Measurements from ENCODE around the gene RIPPLY2. TPM values are rescaled to one million over a fixed set of nuclear protein-coding genes. Genes with fewer than 3 reads are reported as not detected.
A peak's percentile ranks its signal among the peaks of the same experiment; 100 is the strongest.

Gene RIPPLY2
- polyA plus RNA-seq, 1 experiment: not detected

- H3K4me3 ChIP-seq (ENCODE audit: low read depth, low read length): peak within 1 kb of the TSS; percentile 88
- POLR2A ChIA-PET: interaction anchor here (0.7 kb wide), 1 partner anchor 370 kb away, joined by 3 read pairs; no protein-coding TSS in a partner anchor
- CTCF ChIA-PET: interaction anchor here (0.5 to 1.5 kb wide), 11 partner anchors 8 to 1623 kb away, joined by 3 to 5 read pairs (median 3); partner anchors contain the start of genes CEP162 and DOP1A
- no peaks in the 10 kb centered on the region for H3K9me3 ChIP-seq (ENCODE audit: control insufficient read depth, insufficient read depth, low read length)
- peak within 1 kb of the TSS; percentile 58 for H3K27ac ChIP-seq (ENCODE audit: low read depth, low read length)
- peak; percentile 58 for TF ChIP-seq CTCF (IDR thresholded peaks at IDR 0.05; ENCODE audit: low read depth, low read length)
- H3K27me3 ChIP-seq (ENCODE audit: control insufficient read depth, insufficient read depth, low read length): peaks cover 3% of the 10 kb centered on the region
- DNase-seq (ENCODE audit: low read depth, low spot score): peak; percentile 88
Observed at GRCh38 chr6:83859410-83860358, 6.5 kb downstream of the RIPPLY2 start, which contains the start of gene CYB5R4. TSS of gene CYB5R4 (plus strand) at chr6:83859689. CDS start at chr6:83859783, 94 bp downstream.

GRCh38 chr6:83860359-83860755, 7.2 kb downstream of the RIPPLY2 start:
- DNase-seq (ENCODE audit: low read depth, low spot score): no peak
- H3K9me3 ChIP-seq (ENCODE audit: control insufficient read depth, insufficient read depth, low read length): no peaks in the 10 kb centered on the region
- ChIA-PET CTCF (interaction anchor here (1.0 to 1.5 kb wide), 7 partner anchors 8 to 1623 kb away, joined by 3 to 5 read pairs (median 3); partner anchors contain the start of genes CEP162 and DOP1A), POLR2A (interaction anchor here (0.7 kb wide), 1 partner anchor 370 kb away, joined by 3 read pairs; no protein-coding TSS in a partner anchor)
- TF ChIP-seq CTCF (IDR thresholded peaks at IDR 0.05; ENCODE audit: low read depth, low read length): no peak
- no peak overlapping the region for H3K27ac ChIP-seq (ENCODE audit: low read depth, low read length)
- H3K27me3 ChIP-seq (ENCODE audit: control insufficient read depth, insufficient read depth, low read length): no peaks in the 10 kb centered on the region
- H3K4me3 ChIP-seq (ENCODE audit: low read depth, low read length): peak overlapping the region; percentile 88

GRCh38 chr6:83860782-83861495, 7.8 kb downstream of the RIPPLY2 start:
- no peak for TF ChIP-seq CTCF (IDR thresholded peaks at IDR 0.05; ENCODE audit: low read depth, low read length)
- CTCF ChIA-PET: interaction anchor here (1.2 to 1.5 kb wide), 2 partner anchors 366 to 1622 kb away, joined by 3 to 5 read pairs; partner anchors contain the start of gene CEP162
- Histone ChIP-seq H3K4me3 (ENCODE audit: low read depth, low read length) (peak overlapping the region; percentile 88), H3K27me3 (ENCODE audit: control insufficient read depth, insufficient read depth, low read length) (no peaks in the 10 kb centered on the region), H3K9me3 (ENCODE audit: control insufficient read depth, insufficient read depth, low read length) (no peaks in the 10 kb centered on the region), H3K27ac (ENCODE audit: low read depth, low read length) (no peak overlapping the region)
- POLR2A ChIA-PET: no interaction called here
- no peak for DNase-seq (ENCODE audit: low read depth, low spot score)

GRCh38 chr6:83862776-83863471, 9.8 kb downstream of the RIPPLY2 start:
- CTCF ChIA-PET: interaction anchor here (0.6 to 1.0 kb wide), 2 partner anchors 10 to 364 kb away, joined by 3 to 5 read pairs; partner anchors contain the start of gene CEP162
- H3K4me3 ChIP-seq (ENCODE audit: low read depth, low read length): no peak overlapping the region
- no peak for TF ChIP-seq CTCF (IDR thresholded peaks at IDR 0.05; ENCODE audit: low read depth, low read length)
- DNase-seq (ENCODE audit: low read depth, low spot score): no peak
- H3K9me3 ChIP-seq (ENCODE audit: control insufficient read depth, insufficient read depth, low read length): no peaks in the 10 kb centered on the region
- H3K27me3 ChIP-seq (ENCODE audit: control insufficient read depth, insufficient read depth, low read length): no peaks in the 10 kb centered on the region
- no peak overlapping the region for H3K27ac ChIP-seq (ENCODE audit: low read depth, low read length)
- POLR2A ChIA-PET: no interaction called here

Data from AG04450 (cell line).